Stimulated activated naive CD4-positive, alpha-beta T cell treated with Interleukin-2 at 50 U/mL for 16 hours (primary cell): Measurements from ENCODE around the gene MPRIP.
"Not testable (repeated sequence)": the region's sequence is repeated elsewhere in the genome, so short reads cannot be mapped to it uniquely, and the experiment has no call there.

Experiments
- DNase-seq: peaks from one replicate; lab custom pipeline; 2025; lab: John Stamatoyannopoulos, UW

Gene MPRIP

DNA sequence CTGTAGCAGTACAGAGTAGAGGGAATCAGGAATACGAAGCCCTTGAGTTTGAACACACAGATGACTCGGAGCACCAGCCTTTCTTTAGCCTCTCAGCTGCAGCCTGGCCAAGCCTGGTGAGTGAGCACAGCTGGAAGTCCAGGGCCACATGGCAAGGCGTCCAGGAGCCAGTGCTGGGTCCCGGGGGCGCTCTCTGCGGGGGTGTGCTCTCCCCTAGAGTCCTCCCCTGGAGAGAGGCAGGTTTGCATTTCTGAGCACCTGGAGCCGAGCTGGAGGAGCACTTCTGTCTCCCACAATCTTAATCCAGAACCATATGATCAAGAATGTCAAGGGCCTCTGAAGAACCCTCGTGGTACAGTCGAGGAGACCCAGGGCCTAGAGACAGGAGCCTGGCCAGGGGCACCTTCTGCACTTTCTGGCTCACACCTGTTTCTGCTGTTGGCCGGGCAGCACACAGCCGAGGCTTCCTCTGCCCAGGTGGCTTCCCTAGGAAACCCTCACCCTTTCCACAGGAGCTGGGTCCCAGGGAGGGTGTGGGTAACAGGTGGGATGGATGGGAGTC is 85.6 kb downstream of the MPRIP start:
- no peak for DNase-seq

DNA sequence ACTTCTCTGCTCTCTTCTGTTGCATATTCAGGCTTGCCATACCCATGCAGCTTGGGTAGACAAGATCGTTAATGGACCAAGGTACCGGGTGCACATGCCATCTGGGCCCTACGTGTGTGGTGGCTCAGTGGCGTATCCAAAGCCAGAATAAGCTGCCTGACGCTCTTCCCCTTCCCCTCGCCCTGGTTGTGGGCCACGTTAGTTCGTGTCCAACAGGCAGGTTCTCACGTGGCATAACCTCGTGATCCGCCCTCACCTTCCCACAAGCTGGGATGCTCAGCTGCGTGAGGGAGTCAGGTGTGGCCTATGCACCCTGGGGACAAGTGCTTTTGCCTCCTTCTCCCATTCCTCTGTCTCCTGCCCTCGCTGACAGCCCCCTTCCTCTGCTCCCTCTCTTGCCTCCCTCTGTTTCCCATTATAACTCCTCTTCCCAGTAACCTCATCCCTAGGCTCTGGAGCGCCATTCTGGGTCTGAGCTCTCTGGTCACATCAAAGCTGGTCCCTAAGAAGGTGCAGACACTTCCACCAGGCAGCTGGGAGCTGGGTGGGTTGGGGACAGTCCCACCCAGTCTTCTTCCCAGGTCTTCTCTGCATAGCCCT is 86.3 kb downstream of the MPRIP start:
- no peak for DNase-seq

DNA sequence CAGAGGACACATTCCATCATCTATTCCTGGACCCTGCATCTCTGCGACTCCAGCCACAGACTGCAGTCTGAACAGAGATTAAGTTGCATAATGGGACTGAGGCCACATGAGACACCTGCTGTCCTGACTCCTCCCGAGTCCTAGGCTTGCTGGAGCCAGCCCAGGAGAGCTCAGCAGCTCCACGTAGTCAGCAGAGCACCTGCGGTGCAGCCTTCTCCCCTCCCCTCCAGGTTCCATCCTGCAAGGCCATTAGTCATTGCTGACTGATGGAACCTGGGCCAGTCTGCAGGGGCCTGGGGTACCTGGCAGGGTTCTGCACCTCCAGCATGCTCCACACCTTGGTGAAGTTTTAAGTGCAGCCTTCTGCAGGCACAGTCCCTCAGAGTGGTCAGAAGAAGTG is 87.2 kb downstream of the MPRIP start:
- DNase-seq, result no peak

DNA sequence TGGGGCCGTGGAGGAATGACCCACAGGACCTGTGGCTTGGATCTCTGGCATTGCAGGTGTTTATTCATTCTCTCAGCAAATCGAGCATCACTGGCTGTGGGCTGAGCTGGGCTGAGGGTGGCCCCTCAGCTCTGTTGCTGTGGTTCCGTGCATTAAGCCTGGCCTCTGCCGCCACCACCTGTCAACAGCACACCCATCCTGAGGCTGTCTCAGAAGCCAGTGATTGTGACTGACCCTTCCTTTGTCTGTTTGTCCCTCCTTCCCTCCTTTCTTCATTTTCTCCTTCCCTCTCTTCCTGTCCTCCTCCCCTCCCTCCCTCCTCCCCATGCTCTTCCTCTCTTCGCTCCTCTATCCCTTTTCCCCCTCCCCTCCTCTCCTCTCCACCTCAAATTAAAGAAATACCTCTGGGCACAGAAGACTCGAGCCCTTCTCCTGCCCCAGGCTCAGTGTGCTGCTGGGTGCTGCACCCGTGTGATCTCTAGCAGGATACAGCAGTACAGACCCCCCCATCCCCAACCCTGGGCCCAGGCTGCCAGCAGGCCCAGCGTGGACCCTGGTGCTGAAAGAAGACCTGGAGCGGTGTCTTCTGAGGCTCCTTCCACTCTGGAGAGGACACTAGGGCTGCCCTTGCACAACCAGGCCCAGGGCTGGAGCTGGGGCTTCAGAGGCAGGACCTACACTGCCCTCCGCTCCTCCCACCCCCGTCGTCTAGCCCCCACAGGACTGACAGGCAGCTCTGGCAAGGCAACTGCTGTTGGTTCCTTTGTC is 88.0 kb downstream of the MPRIP start:
- DNase-seq, result no peak

DNA sequence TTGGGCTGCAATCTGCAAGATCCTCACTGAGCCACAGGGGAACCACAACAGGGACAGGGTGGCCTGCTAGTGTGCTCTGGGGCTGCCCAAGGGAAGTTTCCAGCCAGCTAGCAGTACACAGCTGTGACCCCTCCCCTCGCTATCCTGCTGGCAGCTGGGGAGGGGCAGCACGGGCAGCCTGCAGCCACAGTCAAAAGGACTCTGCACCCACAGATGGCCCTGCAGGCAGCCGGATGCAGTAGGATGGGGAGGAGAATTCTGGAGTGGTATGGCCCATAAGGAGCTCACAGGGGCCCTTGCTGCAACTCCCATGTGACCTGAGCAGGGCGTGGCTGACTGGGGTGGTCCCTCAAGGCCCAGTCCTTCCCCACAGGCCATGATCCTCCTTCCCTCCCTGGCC is 89.6 kb downstream of the MPRIP start:
- DNase-seq, result no peak

DNA sequence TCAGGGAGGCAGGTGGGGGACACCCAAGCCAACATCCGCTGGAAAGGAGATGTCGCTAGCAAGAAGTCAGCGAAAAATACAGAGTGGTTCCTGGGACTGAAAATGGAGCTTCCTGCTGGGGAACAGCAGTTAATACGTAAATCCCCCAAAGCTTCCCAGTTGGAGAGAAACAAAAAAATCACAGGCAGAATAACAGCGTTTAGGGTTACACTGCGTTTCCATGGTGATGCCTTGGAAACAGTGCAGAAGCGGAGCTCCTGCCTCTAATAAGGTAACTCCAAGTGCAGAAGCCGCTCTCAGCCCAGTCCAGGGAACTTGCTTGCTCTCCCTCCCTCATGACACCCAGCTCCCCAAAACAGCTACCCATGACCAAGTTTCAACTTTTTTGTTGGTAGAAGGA is 90.5 kb downstream of the MPRIP start:
- no peak for DNase-seq

DNA sequence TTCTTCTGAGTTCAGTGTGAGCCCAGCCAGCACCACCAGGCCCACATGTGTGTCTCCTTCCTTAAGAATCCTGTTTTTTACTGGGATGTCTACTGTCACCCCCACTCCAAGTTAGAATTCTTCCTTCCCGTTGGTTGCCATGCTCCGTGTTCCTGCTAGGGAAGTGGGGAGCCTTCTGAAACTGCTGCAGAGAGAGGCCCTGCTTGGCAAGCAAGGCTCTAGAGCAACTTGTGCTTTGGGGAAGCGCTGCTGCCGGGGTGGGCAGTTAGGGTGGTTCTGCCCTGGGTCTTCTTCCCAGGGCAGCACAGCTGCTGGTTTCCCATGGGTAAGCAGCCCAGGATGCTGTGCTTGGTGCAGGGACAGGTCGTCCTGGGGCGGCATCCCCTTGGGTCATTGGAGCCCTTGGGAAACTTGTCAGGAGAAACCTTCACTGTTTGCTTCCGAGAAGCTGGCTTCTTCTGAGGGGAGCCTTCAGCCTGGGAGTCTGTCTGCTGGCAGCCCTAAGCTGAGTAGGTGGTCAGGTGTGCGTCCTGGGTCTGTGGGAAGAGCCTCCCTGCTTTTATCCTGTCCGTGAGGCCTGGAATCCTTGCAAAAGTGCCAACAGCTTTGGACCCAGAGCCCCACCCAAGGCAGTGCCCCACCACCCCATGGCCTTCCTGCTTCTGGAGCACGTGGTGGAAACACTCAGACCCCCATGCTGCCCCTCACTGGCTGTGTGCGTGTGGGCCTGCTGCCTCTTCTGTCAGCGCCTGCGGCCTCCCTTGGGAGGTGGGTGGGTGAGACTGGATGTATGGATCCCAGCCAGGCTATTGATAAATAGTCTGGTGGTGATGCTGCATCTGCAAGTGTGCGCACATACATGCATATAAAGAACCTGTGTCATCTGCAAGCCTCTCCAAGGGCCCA is 92.0 kb downstream of the MPRIP start:
- DNase-seq, result no peak

DNA sequence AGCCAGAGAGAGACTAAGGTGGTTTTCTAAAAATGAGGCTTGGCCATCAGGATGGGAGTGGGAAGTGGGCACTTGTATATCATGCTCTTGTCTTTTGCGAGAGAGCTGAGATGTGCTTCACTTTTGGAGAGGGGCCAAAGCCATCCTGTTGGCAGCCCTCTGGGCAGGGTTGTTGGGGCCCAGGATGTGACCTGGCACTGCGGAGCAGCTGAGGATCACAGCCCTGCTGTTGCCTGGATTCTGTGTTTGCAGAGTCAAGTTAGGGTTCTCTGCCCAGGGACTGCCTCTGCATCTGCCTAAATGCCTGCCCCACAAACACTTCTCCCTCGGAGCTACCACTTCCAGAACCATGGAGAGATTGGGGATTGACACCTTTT is 92.7 kb downstream of the MPRIP start:
- DNase-seq, result no peak

DNA sequence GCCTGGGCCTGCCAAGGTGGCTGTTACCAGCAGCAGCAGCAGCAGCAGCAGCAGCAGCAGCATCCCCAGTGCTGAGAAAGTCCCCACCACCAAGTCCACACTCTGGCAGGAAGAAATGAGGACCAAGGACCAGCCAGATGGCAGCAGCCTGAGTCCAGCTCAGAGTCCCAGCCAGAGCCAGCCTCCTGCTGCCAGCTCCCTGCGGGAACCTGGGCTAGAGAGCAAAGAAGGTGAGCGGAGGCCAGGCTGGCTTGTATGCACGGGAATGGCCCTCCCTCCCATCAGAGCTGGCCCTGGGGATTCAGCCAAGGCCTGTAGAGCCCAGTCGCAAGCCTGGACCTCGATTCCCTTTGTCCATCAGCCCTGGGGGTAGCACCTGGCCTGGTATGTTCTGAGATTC is 94.0 kb downstream of the MPRIP start:
- not testable (repeated sequence) for DNase-seq

DNA sequence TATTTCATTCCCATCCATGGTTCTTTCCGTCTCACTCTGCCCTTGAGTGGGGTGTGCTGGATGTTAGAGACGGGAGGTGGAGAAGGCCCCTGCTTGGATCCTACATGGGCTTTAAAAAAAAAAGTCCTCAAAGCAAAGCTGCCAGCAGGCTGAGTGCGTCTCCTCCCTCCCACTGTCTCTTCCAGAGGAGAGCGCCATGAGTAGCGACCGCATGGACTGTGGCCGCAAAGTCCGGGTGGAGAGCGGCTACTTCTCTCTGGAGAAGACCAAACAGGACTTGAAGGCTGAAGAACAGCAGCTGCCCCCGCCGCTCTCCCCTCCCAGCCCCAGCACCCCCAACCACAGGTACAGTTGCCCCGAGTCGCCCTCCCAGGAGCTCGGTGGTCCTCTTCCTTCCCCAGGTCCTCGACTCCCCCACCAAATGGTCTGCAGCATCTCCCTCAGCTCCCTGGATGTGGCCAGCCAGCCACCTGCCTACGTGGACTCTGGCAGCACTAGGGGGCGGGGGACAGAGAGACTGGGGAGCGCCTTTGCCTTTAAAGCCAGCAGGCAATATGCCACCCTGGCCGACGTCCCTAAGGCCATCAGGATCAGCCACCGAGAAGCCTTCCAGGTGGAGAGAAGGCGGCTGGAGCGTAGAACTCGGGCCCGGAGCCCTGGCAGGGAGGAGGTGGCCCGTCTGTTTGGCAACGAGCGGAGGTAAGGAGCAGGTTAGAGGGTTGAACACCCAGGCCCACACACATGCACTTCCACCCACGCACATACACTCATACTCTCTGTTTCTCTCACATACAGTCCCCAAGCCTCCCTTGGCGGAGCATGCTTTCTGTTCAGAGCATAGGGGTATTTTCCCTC is 95.7 kb downstream of the MPRIP start:
- DNase-seq, result no peak

DNA sequence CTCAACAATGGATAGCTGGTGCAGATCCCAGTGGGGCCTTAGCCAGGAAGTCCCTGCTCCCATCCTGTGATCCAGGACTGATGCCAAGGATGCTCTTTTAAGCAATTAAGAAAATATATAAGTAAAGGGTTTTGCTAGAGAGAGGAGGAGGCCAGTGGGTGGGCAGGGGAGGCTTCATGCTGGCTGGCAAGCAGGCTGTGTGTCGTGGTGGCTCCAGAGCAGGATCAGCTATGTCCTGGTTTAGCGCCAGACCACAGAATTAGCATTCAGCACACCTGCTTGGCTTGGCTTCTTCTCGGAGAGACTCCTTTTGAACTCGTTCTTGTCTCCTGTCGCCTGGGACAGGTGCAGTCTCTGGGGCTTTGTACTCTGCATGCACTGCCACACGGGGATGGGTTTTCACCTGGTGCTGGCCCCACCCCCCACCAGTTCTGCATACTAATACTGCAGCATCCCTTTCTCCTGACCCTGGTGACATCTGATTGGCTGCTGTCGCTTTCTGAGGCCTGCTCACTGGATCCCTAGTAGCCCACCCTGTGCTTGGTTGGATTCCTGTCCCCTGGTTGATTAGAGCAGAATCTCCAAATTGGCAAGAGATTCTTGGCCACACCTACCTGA is 97.8 kb downstream of the MPRIP start:
- no peak for DNase-seq

DNA sequence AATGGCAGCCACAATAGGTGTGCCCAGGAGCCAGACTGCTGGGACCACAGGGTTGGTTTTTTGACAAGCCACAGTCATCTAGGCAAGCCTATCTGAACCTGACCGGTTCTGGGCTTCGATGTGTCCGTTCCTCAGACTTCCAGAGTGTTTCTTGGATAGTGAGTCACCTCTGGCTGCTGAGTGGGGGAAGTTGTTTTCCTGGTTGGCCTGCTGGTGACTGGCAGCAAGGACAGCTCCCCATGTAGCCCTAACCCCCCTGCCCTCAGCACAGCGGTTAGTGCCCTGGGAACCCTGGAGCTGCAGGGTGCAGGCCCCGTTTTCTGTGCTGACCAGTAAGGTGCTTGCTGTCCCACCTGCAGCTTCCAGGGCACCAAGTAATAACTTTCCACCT is 98.3 kb downstream of the MPRIP start:
- DNase-seq, result no peak

DNA sequence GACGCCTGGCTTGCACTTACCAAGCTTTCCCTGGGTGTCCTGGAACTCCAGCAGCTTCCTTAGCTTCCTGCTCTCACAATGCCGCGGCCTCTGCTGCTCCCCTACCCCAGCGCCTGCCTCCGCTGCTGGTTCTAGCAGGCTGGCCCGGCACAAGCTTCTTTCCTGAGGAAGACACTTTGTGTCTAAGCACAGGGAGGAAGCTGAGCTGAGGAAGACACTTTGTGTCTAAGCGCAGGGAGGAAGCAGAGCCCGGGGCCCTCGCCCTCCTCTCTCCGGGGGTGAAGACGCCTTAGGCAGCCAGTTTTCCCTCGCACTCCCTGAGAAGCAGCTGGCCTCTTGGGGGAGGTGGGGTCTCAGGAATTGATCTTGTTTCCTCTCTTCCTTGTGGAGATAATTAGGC is 99.0 kb downstream of the MPRIP start:
- DNase-seq, result no peak

DNA sequence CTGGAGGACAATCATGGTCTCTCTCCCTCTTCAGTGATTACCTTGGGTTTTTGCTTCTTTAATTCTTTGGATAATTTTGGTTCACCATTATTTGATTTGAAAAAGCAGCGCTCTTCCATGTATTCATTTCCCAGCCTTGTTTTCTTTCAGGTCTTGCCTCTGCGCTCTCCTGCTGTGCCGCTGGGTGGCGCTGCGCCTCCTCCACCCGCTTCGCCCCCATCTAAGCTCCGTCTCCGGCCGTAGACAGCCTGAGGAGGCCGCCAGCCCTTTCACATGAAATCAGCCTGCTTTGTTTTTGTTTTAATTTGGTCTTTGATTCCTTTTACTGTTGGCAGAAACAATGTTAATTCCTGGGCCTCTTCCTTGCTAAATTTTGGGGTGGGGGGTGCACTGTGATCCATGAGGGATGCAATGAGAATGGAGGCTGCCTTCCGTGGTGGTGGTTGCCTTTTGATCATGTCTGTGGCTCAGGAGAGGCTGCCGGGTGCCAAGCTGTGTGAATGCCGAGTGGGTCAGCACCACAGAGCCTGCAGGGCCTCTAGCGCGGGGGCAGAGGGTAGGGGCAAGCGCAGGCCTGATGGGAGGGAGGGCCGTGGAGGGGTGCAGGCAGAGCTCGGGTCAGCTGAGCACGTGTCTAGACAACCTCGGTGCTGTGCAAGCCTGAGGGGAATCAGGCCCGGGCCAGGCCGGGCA is 99.7 kb downstream of the MPRIP start:
- peak; percentile 44 for DNase-seq

DNA sequence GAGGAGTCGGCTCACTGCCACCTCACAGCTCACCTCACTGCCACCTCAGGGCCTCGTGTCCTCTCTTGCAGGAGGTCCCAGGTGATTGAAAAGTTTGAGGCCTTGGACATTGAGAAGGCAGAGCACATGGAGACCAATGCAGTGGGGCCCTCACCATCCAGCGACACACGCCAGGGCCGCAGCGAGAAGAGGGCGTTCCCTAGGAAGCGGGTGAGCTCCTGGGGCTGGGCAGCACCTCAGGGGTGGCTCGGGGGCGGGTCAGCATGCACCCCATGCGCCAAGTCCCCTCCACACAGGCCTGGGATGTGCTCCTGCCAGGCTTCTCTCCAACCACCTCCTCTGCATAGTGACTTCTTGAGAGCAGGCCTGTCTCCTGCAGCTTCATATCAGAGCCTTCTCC is 100.3 kb downstream of the MPRIP start:
- no peak for DNase-seq

DNA sequence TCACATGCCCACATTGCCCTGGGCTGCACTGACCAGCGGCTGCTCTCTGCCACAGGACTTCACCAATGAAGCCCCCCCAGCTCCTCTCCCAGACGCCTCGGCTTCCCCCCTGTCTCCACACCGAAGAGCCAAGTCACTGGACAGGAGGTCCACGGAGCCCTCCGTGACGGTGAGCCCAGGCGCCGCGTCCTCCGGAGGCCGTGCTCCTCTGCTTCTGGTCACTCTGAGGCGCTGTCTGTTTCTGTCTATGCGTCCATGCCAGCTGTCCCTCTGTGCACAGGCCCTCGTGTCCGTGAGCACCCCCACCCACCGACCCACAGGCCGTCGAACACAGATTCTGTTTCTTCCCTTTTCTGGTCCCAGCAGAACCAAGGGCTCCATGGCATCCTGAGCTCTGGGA is 101.2 kb downstream of the MPRIP start:
- DNase-seq, result no peak

DNA sequence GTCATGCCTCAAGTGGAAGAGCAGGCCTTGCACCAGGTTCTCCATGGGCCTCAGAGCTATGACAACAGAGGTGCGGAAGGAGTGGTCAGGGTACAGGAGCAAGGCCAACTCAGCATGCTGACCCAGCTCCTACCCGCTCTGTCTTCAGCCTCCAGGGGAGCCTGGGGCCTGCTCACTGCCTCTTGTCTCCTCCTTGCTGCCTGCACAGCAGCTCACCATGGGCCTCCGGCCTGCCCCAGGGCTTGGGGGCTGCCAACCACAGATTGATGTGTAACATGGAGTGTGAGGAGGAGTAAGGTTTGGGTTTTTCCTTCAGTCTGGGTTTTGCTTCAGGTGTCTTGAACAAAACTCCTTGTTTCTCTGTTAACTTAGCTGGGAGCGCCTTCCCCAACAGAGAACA is 101.8 kb downstream of the MPRIP start:
- DNase-seq, result no peak

DNA sequence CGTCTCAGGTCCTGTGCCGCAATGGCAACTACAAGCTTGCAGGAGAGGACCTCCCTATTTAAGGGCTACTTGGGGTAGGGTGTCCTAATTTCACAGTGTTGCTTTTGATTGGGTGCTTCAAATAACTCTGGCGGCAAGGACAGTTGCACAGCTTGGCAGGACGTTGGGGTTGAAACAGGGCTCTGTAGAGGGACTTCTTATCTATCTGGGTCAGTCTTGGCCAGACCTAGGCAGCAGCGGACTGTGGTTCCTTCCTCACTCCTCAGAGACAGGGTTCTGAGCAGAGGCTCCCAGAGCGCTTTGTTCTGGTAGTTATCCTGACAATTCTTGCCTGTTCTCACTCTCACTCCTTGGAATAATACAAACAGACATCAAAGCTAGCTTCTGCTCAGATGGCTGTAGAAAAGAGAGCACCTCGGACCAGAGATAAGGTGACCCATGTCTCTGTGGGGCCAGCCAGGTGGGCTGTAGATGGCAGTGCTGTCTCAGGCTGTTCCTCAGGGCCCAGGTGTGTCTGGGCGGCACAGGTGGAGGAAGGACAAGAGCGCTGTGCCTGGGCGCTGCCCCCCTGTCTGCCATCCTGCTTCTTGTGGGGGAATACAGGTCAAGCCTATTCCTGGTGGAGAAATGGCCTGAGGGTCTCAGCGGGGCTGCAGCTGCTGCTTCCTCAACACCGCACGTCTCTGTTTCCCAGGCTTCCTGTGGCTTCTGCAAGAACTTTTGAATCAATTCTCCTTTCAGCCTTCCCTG is 102.8 kb downstream of the MPRIP start:
- DNase-seq, result no peak

DNA sequence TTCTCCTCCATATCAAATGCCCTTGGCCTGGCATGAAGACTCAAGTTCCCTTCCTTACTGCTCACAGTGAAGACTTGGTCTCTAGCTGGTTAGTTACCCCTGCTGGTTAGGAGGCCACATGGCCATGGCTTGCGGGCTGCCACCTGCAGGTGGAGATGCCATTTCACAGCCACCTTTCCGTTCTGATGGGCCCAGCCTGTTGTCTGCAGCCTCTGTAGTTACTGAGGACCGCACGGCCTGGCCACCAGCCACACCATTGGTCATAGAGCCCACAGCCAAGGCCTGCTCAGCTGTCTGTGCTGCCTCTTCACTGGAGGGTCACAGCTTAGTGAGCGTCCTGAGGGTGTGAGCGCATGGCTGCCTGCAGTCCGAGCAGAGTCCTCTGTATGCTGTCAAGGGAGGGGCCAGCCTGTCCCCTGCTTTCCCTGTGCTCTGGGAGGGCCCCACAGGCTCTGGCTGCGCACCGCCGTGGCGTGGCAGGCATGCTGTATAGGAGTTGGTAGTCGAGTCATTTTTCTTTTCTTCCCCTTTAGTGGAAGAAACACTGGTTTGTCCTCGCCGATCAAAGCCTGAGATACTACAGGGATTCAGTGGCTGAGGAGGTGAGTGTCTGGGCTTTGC is 104.6 kb downstream of the MPRIP start:
- no peak for DNase-seq

DNA sequence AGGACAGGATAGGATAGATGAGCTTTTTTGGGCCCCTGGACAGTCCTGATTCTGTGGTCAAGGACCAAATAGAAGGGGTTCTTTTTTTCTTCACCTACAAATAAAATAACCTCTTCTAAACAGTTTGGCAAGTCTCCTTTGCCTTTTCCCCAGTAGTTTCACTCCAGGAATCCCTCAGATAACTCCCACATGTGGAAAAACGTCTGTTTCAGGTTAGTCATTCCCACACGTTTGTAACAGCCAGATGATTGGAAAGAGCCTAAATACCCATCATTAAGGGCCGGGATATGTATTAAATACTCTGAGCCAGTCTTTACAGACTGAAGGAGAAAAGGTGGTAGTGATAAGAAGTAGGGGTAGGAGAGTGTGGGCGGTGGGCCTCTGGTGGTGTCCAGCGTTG is 105.6 kb downstream of the MPRIP start:
- no peak for DNase-seq
